OCI-LY7 (cell line): Measurements from ENCODE around the gene TRIM72.
"Not testable (repeated sequence)": the region's sequence is repeated elsewhere in the genome, so short reads cannot be mapped to it uniquely, and the experiment has no call there.

Experiments
- CTCF ChIP-seq: fragments of 200-600 bp; sonication (generic); conservative IDR thresholded peaks from 2 replicates; pipeline ENCODE4 v1.5.1; 2014; ENCODE audit warnings: mild to moderate bottlenecking, antibody characterized with exemption, low read length, moderate library complexity, mixed read lengths
- EZH2phosphoT487 ChIP-seq: fragments of 200-600 bp; sonication (generic); IDR thresholded peaks from 2 replicates; pipeline ENCODE4 v1.6.1; 2018; ENCODE audit warnings: low read depth, borderline replicate concordance, mild to moderate bottlenecking, mixed run types, antibody characterized with exemption, low read length, moderate library complexity, mixed read lengths

- not testable (repeated sequence) for TF ChIP-seq EZH2phosphoT487, CTCF
Observed at GRCh38 chr16:31170048-31170447, 43.9 kb upstream of the TRIM72 start.
